Gastroesophageal sphincter (tissue), 3 donors: ENCODE measurements around the gene GAS2L2.

Experiments used
- EP300 ChIP-seq: sonication (generic); formaldehyde crosslinking; IDR thresholded peaks from one replicate; pipeline ENCODE4 v1.6.1; 2017; ENCODE audit warnings: antibody characterized with exemption, mild to moderate bottlenecking
- TF ChIP-seq, protein P1 (sequence below), 4 experiments: fragments of 200-600 bp in 2 of 4; fragments of 450-650 bp in 2 of 4; sonication (generic) in 1 of 4; IDR thresholded peaks; one replicate each; pipeline ENCODE4 v1.5.1; 2017 to 2019; ENCODE audit warnings: antibody characterized with exemption in 4 of 4, mild to moderate bottlenecking in 2 of 4, moderate library complexity in 2 of 4

DNA sequence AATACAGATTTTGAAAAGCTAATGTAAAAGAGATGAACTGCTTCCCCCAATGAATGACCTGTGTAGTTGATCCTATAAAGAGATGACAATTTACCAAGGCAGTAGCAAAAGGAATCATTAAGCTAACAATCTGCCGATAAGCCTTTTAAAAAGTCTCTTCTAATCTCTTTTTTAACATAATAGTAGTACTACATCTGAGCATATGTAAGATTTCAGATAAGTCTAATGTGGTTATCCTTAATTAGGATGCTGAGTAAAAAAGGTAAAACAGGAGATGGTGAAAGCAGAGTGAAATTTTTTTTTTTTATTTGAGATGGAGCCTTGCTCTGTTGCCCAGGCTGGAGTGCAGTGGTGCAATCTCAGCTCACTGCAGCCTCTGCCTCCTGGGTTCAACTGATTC is 47.8 kb downstream of the GAS2L2 start:
- no peak for TF ChIP-seq EP300
- TF ChIP-seq, protein P1, sequence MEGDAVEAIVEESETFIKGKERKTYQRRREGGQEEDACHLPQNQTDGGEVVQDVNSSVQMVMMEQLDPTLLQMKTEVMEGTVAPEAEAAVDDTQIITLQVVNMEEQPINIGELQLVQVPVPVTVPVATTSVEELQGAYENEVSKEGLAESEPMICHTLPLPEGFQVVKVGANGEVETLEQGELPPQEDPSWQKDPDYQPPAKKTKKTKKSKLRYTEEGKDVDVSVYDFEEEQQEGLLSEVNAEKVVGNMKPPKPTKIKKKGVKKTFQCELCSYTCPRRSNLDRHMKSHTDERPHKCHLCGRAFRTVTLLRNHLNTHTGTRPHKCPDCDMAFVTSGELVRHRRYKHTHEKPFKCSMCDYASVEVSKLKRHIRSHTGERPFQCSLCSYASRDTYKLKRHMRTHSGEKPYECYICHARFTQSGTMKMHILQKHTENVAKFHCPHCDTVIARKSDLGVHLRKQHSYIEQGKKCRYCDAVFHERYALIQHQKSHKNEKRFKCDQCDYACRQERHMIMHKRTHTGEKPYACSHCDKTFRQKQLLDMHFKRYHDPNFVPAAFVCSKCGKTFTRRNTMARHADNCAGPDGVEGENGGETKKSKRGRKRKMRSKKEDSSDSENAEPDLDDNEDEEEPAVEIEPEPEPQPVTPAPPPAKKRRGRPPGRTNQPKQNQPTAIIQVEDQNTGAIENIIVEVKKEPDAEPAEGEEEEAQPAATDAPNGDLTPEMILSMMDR (IDR thresholded peaks at IDR 0.05): no peak
